Activated T-cell treated with anti-CD3 and anti-CD28 coated beads, Interleukin-2, amount 50 U/mL, for 4 hours (primary cell): ENCODE results near the gene C3orf80. TPM values are rescaled to one million over a fixed set of nuclear protein-coding genes. Genes with fewer than 3 reads are reported as not detected.
"Not testable (repeated sequence)": the region's sequence is repeated elsewhere in the genome, so short reads cannot be mapped to it uniquely, and the experiment has no call there.

ENCODE experiments used
- ATAC-seq, 2 donors: fragments of 200-7000 bp; cut with Tn5 transposase; one replicate each; pipeline ENCODE4 v1.10.0; 2021
- DNase-seq: peaks from one replicate; pipeline ENCODE4 v3.0.0-alpha.2; 2020
- H3K27me3 Mint-ChIP-seq: one replicate; pipeline ENCODE4 v1.8.0; 2021; ENCODE audit warnings: low read depth, mixed read lengths
- H3K36me3 Mint-ChIP-seq: one replicate; pipeline ENCODE4 v1.8.0; 2022; ENCODE audit warnings: mixed read lengths; ENCODE audit not compliant: insufficient read depth
- H3K4me1 Mint-ChIP-seq: one replicate; pipeline ENCODE4 v1.8.0; 2021; ENCODE audit warnings: low read depth, mixed read lengths
- H3K4me3 Mint-ChIP-seq: one replicate; pipeline ENCODE4 v1.8.0; 2021; ENCODE audit warnings: mild to moderate bottlenecking, moderate library complexity, mixed read lengths
- H3K9me3 Mint-ChIP-seq: one replicate; pipeline ENCODE4 v1.8.0; 2021; ENCODE audit warnings: mixed read lengths
- total RNA-seq, 3 donors: library from RNA; stranded (reverse); gene quantifications; one replicate each; pipeline ENCODE4 v1.2.1, GENCODE V29; 2021

Gene C3orf80
- total RNA-seq, 3 donors from 2014 or later: 0.13 TPM; not detected in 2

DNA sequence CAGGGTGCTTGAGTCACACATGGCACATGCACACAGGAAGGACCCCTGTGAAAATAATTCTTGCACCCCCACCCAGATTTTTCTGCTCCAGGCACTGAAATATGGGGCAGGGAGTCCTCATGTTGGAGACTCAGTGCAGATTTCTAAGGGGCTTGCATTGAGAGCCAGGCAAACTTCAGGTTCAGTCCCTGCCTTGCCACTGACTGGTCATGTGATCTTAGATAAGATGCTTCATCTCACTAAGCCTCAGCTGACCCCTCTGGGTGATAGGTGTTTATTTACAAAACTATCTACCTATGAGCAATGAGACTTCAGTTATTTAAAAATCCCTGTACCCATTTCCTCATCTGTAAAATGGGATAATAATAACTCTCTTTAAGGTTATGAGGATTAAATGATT is 30.1 kb upstream of the C3orf80 start:
- Mint-ChIP-seq H3K4me3 (no peak overlapping the region), H3K9me3 (peaks cover 3% of the 10 kb centered on the region), H3K36me3 (no peaks in the 10 kb centered on the region), H3K4me1 (no peaks in the 10 kb centered on the region), H3K27me3 (no peaks in the 10 kb centered on the region)
- ATAC-seq (no peak), DNase-seq (no peak)

DNA sequence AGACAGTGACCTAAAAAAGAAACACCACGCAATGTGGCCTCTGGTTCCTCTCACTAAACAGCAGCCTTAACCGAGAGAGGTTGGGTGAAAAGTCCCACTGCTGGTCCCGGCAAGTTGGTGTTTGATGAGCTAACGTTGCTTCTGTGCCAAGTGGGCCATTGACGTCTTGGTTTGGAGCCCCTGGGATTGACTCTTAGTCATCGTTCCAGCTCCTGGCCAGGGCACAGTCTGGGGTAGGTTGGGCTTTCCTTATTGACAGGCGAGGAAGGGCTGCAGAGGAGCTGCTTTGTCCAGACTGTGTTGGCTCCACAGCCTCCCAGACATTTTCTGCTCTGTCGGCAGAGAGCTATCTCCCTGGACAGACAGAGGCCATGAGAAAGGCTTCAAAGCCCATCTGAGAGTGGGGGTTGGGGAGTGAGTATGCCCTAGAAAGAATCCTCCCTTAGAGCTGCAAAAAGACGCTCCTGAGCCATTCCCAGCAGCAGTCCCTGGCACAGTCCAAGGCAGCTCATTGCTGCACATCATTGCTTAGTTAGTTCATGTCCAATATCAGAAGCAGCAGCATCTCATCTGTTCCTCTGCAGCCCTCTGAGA is 28.6 kb upstream of the C3orf80 start:
- no peaks in the 10 kb centered on the region for H3K27me3 Mint-ChIP-seq
- H3K36me3 Mint-ChIP-seq: no peaks in the 10 kb centered on the region
- H3K9me3 Mint-ChIP-seq: peaks cover 3% of the 10 kb centered on the region
- DNase-seq: no peak
- no peaks in the 10 kb centered on the region for H3K4me1 Mint-ChIP-seq
- H3K4me3 Mint-ChIP-seq: no peak overlapping the region
- no peak for ATAC-seq

GRCh38 chr3:160199108-160199507 is 26.1 kb upstream of the C3orf80 start:
- Mint-ChIP-seq H3K36me3 (no peaks in the 10 kb centered on the region), H3K4me1 (no peaks in the 10 kb centered on the region), H3K9me3 (peaks cover 3% of the 10 kb centered on the region), H3K27me3 (no peaks in the 10 kb centered on the region), H3K4me3 (no peak overlapping the region)
- DNase-seq: no peak
- ATAC-seq: no peak

- H3K36me3 Mint-ChIP-seq: no peaks in the 10 kb centered on the region
- H3K4me3 Mint-ChIP-seq: no peak overlapping the region
- no peaks in the 10 kb centered on the region for H3K4me1 Mint-ChIP-seq
- no peak for DNase-seq
- H3K9me3 Mint-ChIP-seq: peaks cover 3% of the 10 kb centered on the region
- ATAC-seq: no peak
- H3K27me3 Mint-ChIP-seq: no peaks in the 10 kb centered on the region
These were observed 24.9 kb upstream of the C3orf80 start for GRCh38 chr3:160200353-160200752.

DNA sequence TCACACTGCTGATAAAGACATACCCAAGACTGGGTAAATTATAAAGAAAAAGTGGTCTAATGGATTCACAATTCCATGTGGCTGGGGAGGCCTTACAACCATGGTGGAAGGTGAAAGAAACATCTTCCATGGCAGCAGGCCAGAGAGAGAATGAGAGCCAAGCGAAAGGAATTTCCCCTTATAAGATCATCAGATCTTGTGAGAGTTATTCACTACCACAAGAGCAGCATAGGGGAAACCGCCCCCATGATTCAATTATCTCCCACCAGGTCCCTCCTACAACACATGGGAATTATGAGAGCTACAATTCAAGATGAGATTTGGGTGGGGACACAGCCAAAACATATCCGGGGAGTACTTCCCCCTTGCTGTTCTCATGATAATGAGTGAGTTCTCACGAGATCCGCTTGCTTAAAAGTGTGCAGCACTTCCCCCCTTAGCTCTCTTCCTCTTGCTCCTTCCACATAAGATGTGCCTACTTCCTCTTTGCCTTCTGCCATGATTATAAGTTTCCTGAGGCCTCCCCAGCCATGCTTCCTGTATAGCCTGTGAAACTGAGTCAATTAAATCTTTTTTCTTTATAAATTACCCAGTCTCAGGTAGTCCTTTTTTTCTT is 20.7 kb upstream of the C3orf80 start:
- not testable (repeated sequence) for H3K4me1 Mint-ChIP-seq, H3K4me3 Mint-ChIP-seq, H3K36me3 Mint-ChIP-seq, DNase-seq, H3K9me3 Mint-ChIP-seq, ATAC-seq, H3K27me3 Mint-ChIP-seq

- DNase-seq: no peak
- H3K36me3 Mint-ChIP-seq: no peaks in the 10 kb centered on the region
- ATAC-seq: no peak
- peaks cover 10% of the 10 kb centered on the region for H3K27me3 Mint-ChIP-seq
- no peak overlapping the region for H3K4me3 Mint-ChIP-seq
- no peaks in the 10 kb centered on the region for H3K9me3 Mint-ChIP-seq
- no peaks in the 10 kb centered on the region for H3K4me1 Mint-ChIP-seq
These were observed 19.6 kb upstream of the C3orf80 start for GRCh38 chr3:160205606-160206005.

GRCh38 chr3:160210341-160210740 is 14.9 kb upstream of the C3orf80 start:
- no peaks in the 10 kb centered on the region for H3K9me3 Mint-ChIP-seq
- H3K4me1 Mint-ChIP-seq: no peaks in the 10 kb centered on the region
- DNase-seq (no peak), ATAC-seq (no peak)
- H3K27me3 Mint-ChIP-seq: peaks cover 26% of the 10 kb centered on the region
- no peak overlapping the region for H3K4me3 Mint-ChIP-seq
- no peaks in the 10 kb centered on the region for H3K36me3 Mint-ChIP-seq

- H3K27me3 Mint-ChIP-seq: peaks cover 26% of the 10 kb centered on the region
These were observed 14.4 kb upstream of the C3orf80 start for GRCh38 chr3:160210799-160211221.

DNA sequence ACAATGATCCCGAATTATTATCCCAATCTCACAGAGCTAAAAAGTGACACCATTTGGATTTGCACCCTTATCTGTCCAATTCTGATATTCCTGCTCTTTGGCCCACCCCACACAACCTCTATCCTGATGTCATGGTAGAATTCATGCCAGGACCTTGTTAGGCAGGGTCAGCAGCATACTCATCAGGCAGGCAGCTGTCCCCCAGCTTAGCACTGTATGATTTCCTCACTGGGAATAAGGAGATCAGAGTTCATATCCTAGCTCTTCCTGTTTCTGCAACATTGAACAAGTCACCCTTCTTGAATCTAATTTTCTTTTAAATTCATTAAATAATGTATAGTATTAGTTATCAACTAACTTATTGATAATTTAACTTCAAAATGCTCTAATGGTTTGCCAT is 12.0 kb upstream of the C3orf80 start:
- H3K36me3 Mint-ChIP-seq: no peaks in the 10 kb centered on the region

More at GRCh38 chr3:160210799-160211221, 14.4 kb upstream of the C3orf80 start:
- no peaks in the 10 kb centered on the region for H3K9me3 Mint-ChIP-seq
- ATAC-seq (no peak), DNase-seq (no peak)
- no peak overlapping the region for H3K4me3 Mint-ChIP-seq
- H3K36me3 Mint-ChIP-seq: no peaks in the 10 kb centered on the region
- H3K4me1 Mint-ChIP-seq: no peaks in the 10 kb centered on the region

DNA sequence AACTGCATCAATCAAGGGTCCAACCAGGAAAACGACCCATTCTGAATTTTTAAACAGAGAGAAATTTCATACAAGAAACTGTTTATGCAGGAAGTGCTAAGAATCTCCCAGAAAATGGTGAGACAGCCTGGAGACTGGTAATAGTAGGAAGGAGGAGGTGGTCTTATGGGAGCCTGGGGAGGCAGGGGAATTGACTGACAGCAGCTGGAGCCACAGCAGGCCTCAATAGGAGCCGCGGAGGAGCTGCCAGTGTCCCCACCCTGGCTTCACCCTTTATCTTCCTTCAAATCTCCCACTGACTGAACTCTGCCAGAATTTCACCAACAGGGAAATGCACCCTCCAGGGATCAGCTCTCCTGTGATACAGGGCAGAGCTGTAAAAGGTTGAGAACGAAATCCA is 7.5 kb upstream of the C3orf80 start:
- no peak overlapping the region for H3K4me3 Mint-ChIP-seq
- DNase-seq (no peak), ATAC-seq (no peak)
- H3K4me1 Mint-ChIP-seq: no peaks in the 10 kb centered on the region
- H3K27me3 Mint-ChIP-seq: peaks cover 29% of the 10 kb centered on the region
- H3K36me3 Mint-ChIP-seq: no peaks in the 10 kb centered on the region
- no peaks in the 10 kb centered on the region for H3K9me3 Mint-ChIP-seq

More for the DNA sequence above, 12.0 kb upstream of the C3orf80 start:
- Mint-ChIP-seq H3K27me3 (peaks cover 28% of the 10 kb centered on the region), H3K4me3 (no peak overlapping the region), H3K4me1 (no peaks in the 10 kb centered on the region), H3K9me3 (no peaks in the 10 kb centered on the region)
- DNase-seq: no peak
- no peak for ATAC-seq

DNA sequence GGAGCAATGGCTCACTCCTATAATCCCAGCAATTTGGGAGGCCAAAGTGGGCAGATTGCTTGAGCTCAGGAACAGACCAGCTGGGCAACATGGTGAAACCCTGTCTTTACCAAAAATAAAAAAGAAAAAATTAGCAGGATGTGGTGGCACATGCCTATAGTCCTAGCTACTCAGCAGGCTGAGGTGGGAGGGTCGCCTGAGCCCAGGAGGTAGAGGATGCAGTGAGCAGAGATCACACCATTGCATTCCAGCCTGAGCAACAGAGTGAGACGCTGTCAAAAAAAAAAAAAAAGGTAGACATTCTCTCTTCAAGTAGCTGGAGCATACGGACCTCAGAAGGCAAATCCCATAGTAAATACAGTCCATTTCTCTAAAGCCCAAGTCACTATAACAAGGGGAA is 7.1 kb upstream of the C3orf80 start:
- Mint-ChIP-seq H3K27me3 (peaks cover 31% of the 10 kb centered on the region), H3K9me3 (no peaks in the 10 kb centered on the region), H3K36me3 (no peaks in the 10 kb centered on the region), H3K4me1 (no peaks in the 10 kb centered on the region), H3K4me3 (no peak overlapping the region)
- DNase-seq (no peak), ATAC-seq (no peak)

DNA sequence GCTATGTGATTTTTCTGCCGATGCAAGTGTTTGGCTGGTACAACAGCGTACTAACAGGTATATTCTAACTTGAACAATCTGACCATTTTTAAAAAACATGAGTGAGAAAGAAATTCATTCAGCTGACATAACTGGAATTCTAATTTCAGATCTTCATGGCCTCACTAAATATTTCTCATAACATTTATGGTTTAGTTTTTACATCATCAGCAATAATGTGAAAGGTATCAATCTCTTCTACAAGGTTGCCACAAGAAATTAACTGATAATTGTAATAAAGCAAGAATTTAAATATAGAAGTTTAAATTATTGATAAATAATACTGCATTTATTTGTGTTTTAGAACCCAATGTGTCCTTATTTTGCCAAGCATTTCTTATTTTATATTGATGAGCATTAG is 5.2 kb upstream of the C3orf80 start:
- no peaks in the 10 kb centered on the region for H3K9me3 Mint-ChIP-seq
- no peak for ATAC-seq
- H3K27me3 Mint-ChIP-seq: peaks cover 39% of the 10 kb centered on the region
- peaks cover 11% of the 10 kb centered on the region for H3K4me1 Mint-ChIP-seq
- no peak for DNase-seq
- no peaks in the 10 kb centered on the region for H3K36me3 Mint-ChIP-seq
- no peak overlapping the region for H3K4me3 Mint-ChIP-seq

- Mint-ChIP-seq H3K4me1 (peaks cover 11% of the 10 kb centered on the region), H3K27me3 (peaks cover 37% of the 10 kb centered on the region), H3K36me3 (no peaks in the 10 kb centered on the region), H3K9me3 (no peaks in the 10 kb centered on the region), H3K4me3 (no peak overlapping the region)
- ATAC-seq: no peak
- DNase-seq: no peak
These were observed 4.2 kb upstream of the C3orf80 start for GRCh38 chr3:160221019-160221418.

DNA sequence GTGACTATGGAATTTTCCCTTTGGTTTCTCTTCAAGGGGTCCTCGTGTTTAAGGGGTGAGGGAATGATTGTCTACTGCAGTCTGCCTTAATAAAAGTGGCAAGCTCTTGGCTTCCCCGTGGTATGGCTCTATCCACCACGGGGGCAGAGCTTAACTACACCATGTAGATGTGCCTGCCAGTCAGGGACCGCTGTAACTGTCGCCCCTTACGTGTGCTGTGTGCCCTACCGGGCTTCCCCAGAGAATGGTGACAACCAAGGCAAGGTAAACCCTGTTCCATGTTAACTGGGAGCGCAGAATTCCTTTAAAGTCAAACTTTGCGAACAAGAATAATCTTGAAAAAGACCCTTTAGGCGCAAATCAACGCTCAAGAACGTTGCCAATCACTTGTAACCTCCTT is 966 bp upstream of the C3orf80 start:
- H3K4me1 Mint-ChIP-seq: peaks cover 17% of the 10 kb centered on the region
- no peak for DNase-seq
- no peaks in the 10 kb centered on the region for H3K9me3 Mint-ChIP-seq
- H3K36me3 Mint-ChIP-seq: no peaks in the 10 kb centered on the region
- H3K4me3 Mint-ChIP-seq: peak overlapping the region; percentile 2
- ATAC-seq: no peak
- peaks cover 44% of the 10 kb centered on the region for H3K27me3 Mint-ChIP-seq

- Mint-ChIP-seq H3K36me3 (no peaks in the 10 kb centered on the region), H3K4me1 (peaks cover 17% of the 10 kb centered on the region), H3K27me3 (peaks cover 46% of the 10 kb centered on the region), H3K9me3 (no peaks in the 10 kb centered on the region), H3K4me3 (peak overlapping the region; percentile 72)
- no peak for DNase-seq
- ATAC-seq: no peak
These were observed 429 bp upstream of the C3orf80 start for GRCh38 chr3:160224811-160225175.
